ENCODE measurements around the gene THRB.

The THRB gene

GRCh38 chr3:24190256-24190655 is 304.4 kb downstream of the THRB start:
- no peak for DNase-seq (ENCODE audit: low spot score)

- DNase-seq (ENCODE audit: low spot score) = peak; percentile 56
Observed at GRCh38 chr3:24185738-24186384, 308.8 kb downstream of the THRB start.

- no peak for DNase-seq (ENCODE audit: low spot score)
Observed at GRCh38 chr3:24184528-24185176, 310.0 kb downstream of the THRB start.

GRCh38 chr3:24182756-24183155 is 311.9 kb downstream of the THRB start:
- no peak for DNase-seq (ENCODE audit: low spot score)

- DNase-seq (ENCODE audit: low spot score) = no peak
Observed at GRCh38 chr3:24181256-24181655, 313.4 kb downstream of the THRB start.

- no peak for DNase-seq (ENCODE audit: low spot score)
Observed at GRCh38 chr3:24180616-24181015, 314.0 kb downstream of the THRB start.

GRCh38 chr3:24177201-24177600 is 317.4 kb downstream of the THRB start:
- DNase-seq (ENCODE audit: low spot score) = no peak

GRCh38 chr3:24174614-24175013 is 320.0 kb downstream of the THRB start:
- no peak for DNase-seq (ENCODE audit: low spot score)

GRCh38 chr3:24168977-24169376 is 325.7 kb downstream of the THRB start:
- no peak for DNase-seq (ENCODE audit: low spot score)

- DNase-seq (ENCODE audit: low spot score) = no peak
Observed at GRCh38 chr3:24167429-24167828, 327.2 kb downstream of the THRB start.

- peak; percentile 26 for DNase-seq (ENCODE audit: low spot score)
Observed at GRCh38 chr3:24166515-24166914, 328.1 kb downstream of the THRB start.

GRCh38 chr3:24165603-24165982 is 329.1 kb downstream of the THRB start:
- DNase-seq (ENCODE audit: low spot score) = no peak

GRCh38 chr3:24164967-24165602 is 329.6 kb downstream of the THRB start:
- no peak for DNase-seq (ENCODE audit: low spot score)

- no peak for DNase-seq (ENCODE audit: low spot score)
Observed at GRCh38 chr3:24162929-24163328, 331.7 kb downstream of the THRB start.

GRCh38 chr3:24161841-24162240 is 332.8 kb downstream of the THRB start:
- no peak for DNase-seq (ENCODE audit: low spot score)

- DNase-seq (ENCODE audit: low spot score) = no peak
Observed at GRCh38 chr3:24160424-24161095, 334.1 kb downstream of the THRB start.

- DNase-seq (ENCODE audit: low spot score) = no peak
Observed at GRCh38 chr3:24158761-24159454, 335.7 kb downstream of the THRB start.

GRCh38 chr3:24157106-24157505 is 337.5 kb downstream of the THRB start:
- DNase-seq (ENCODE audit: low spot score) = no peak

GRCh38 chr3:24156466-24156865 is 338.2 kb downstream of the THRB start:
- no peak for DNase-seq (ENCODE audit: low spot score)

- DNase-seq (ENCODE audit: low spot score) = no peak
Observed at GRCh38 chr3:24155276-24155675, 339.4 kb downstream of the THRB start.

- DNase-seq (ENCODE audit: low spot score) = no peak
Observed at GRCh38 chr3:24154781-24155180, 339.9 kb downstream of the THRB start.

Measured in SK-N-DZ (cell line).